Measurements from ENCODE around the gene FAR1.

GRCh38 chr11:13686776-13687175, 18.3 kb downstream of the FAR1 start:
- TF ChIP-seq, protein P1, sequence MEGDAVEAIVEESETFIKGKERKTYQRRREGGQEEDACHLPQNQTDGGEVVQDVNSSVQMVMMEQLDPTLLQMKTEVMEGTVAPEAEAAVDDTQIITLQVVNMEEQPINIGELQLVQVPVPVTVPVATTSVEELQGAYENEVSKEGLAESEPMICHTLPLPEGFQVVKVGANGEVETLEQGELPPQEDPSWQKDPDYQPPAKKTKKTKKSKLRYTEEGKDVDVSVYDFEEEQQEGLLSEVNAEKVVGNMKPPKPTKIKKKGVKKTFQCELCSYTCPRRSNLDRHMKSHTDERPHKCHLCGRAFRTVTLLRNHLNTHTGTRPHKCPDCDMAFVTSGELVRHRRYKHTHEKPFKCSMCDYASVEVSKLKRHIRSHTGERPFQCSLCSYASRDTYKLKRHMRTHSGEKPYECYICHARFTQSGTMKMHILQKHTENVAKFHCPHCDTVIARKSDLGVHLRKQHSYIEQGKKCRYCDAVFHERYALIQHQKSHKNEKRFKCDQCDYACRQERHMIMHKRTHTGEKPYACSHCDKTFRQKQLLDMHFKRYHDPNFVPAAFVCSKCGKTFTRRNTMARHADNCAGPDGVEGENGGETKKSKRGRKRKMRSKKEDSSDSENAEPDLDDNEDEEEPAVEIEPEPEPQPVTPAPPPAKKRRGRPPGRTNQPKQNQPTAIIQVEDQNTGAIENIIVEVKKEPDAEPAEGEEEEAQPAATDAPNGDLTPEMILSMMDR (conservative IDR thresholded peaks at IDR 0.05; ENCODE audit: low read depth, low read length): no peak
- no peak for TF ChIP-seq USF2 (IDR thresholded peaks at IDR 0.05; ENCODE audit: low read depth, low read length)
- no peak for TF ChIP-seq RFX5 (IDR thresholded peaks at IDR 0.05; ENCODE audit: low read depth, low read length)
